ENCODE measurements around the gene PATL2.

DNA sequence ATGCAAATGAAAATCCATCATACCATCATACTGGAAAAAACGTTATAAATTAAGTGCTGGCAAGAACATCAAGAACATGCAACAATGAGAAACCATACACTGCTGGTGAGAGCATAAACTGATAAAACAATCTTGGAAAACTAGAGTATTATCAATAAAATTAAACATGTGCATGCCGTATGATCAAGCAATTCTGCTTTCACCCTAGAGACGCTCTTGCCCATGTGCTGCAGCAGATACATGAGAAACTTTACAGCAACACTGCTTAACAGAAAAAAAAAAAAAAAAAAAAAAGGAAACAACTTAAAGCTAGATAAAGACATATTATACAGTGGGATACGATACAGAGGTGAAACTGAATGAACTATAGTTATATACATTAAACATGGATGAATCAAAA is 69.5 kb downstream of the PATL2 start:
- TF ChIP-seq POLR2AphosphoS5 (IDR thresholded peaks at IDR 0.05; ENCODE audit: low read depth, low read length) (no peak), POLR2A (IDR thresholded peaks at IDR 0.05; ENCODE audit: low read depth, low read length) (no peak), SPI1 (IDR thresholded peaks at IDR 0.05; ENCODE audit: low read depth, low read length) (no peak)

Measured in GM12891 (cell line).